Kidney (tissue), 14 donors: ENCODE results near the gene KNDC1. TPM values are rescaled to one million over a fixed set of nuclear protein-coding genes. Genes with fewer than 3 reads are reported as not detected.

ENCODE experiments used
- DNase-seq, 5 donors: peaks; one replicate each; pipeline ENCODE4 v3.0.0-alpha.2; 2013 to 2020
- FAIRE-seq: peaks from 2 replicates; lab custom pipeline; 2012; peaks lifted over from hg19 to GRCh38; lab: Jason Lieb, UNC
- H3K27ac ChIP-seq, 2 donors: one replicate each; pipeline ENCODE4 v1.7.0; 2013; ENCODE audit warnings: low read depth in 2 of 2, low read length in 2 of 2, inconsistent platforms in 1 of 2
- H3K27me3 ChIP-seq: one replicate; pipeline ENCODE4 v1.7.1; 2013; ENCODE audit warnings: low read length, inconsistent platforms; ENCODE audit not compliant: control insufficient read depth, insufficient read depth
- H3K36me3 ChIP-seq, 3 donors: one replicate each; pipeline versions ENCODE4 v1.7.0 to v1.7.1; 2013; ENCODE audit warnings: low read length in 3 of 3, control low read depth in 1 of 3, inconsistent platforms in 1 of 3; ENCODE audit not compliant: insufficient read depth in 3 of 3, control insufficient read depth in 2 of 3
- H3K4me1 ChIP-seq, 3 donors: one replicate each; pipeline versions ENCODE4 v1.7.0 to v1.7.1; 2013; ENCODE audit warnings: low read length in 3 of 3, inconsistent platforms in 1 of 3, low read depth in 1 of 3; ENCODE audit not compliant: control insufficient read depth in 2 of 3, insufficient read depth in 2 of 3
- H3K4me3 ChIP-seq, 3 donors: one replicate each; pipeline versions ENCODE4 v1.7.0 to v1.8.1; 2013; ENCODE audit warnings: low read length in 3 of 3, control low read depth in 1 of 3, inconsistent platforms in 1 of 3
- H3K9ac ChIP-seq, 3 donors: one replicate each; pipeline versions ENCODE4 v1.7.0 to v1.7.1; 2013; ENCODE audit warnings: low read length in 3 of 3, control low read depth in 1 of 3, inconsistent platforms in 1 of 3
- H3K9me3 ChIP-seq, 3 donors: one replicate each; pipeline versions ENCODE4 v1.7.0 to v1.7.1; 2013; ENCODE audit warnings: low read length in 3 of 3, control low read depth in 1 of 3, inconsistent platforms in 1 of 3; ENCODE audit not compliant: control insufficient read depth in 2 of 3, insufficient read depth in 1 of 3
- CTCF ChIP-seq: IDR thresholded peaks from 3 replicates; pipeline ENCODE4 v1.5.1; 2012; ENCODE audit warnings: mild to moderate bottlenecking, moderate library complexity, borderline replicate concordance; ENCODE audit not compliant: insufficient read depth; ENCODE audit errors: extremely low read depth
- intact Hi-C: fragments of 100-400 bp; cut with DNase I; formaldehyde crosslinking; loops from one replicate; pipeline ENCODE4 v1.11.1; 2022
- polyA plus RNA-seq: library from polyadenylated mRNA; stranded (reverse); fragments of 350-450 nt; fragmentation: Illumina TruSeq; extraction: RNeasy Lipid Tissue Mini Kit (QIAGEN cat#74804); gene quantifications from one replicate; pipeline ENCODE4 v1.2.3, GENCODE V29; 2014; ENCODE audit warnings: low read depth, low replicate concordance; ENCODE audit not compliant: insufficient read depth
- total RNA-seq: library from RNA; stranded (reverse); fragmentation: NEBNext Ultra II Directional; extraction: Animal tissue kit (Norgen Biotek cat#: 25700); gene quantifications from one replicate; pipeline ENCODE4 v1.2.1, GENCODE V29; 2021
- donor health status: control.
- donor health status: control.
- donor health status: control.
- donor health status: control.
- donor health status: control.
- donor health status: DM: yes; HTN: yes; CAD: no.
- donor health status: Normal renal cell carcinoma (clear cell type).

KNDC1 gene
- total and polyA plus RNA-seq, 2 donors from 2014 or later = 0.43 to 8.7 TPM

GRCh38 chr10:133216776-133217175, 56.8 kb downstream of the KNDC1 start:
- H3K9ac ChIP-seq = no peak overlapping the region
- no peaks in the 10 kb centered on the region for H3K27me3 ChIP-seq
- no peaks in the 10 kb centered on the region for H3K9me3 ChIP-seq
- H3K27ac ChIP-seq = no peak overlapping the region
- H3K4me1 ChIP-seq = no peaks in the 10 kb centered on the region
- no peak overlapping the region for H3K4me3 ChIP-seq
- intact Hi-C loops = no loop called here
- no peak for FAIRE-seq
- TF ChIP-seq CTCF = no peak
- H3K36me3 ChIP-seq = peaks cover 0 to 2% (median 0%) of the 10 kb centered on the region in 3 donors
- peak in 1 of 5 donors; percentile 61 for DNase-seq

GRCh38 chr10:133217800-133218589, 58.0 kb downstream of the KNDC1 start:
- no peak for TF ChIP-seq CTCF
- intact Hi-C loops = no loop called here
- Histone ChIP-seq H3K9ac (no peak overlapping the region), H3K27me3 (no peaks in the 10 kb centered on the region), H3K36me3 (no peaks in the 10 kb centered on the region), H3K4me1 (no peaks in the 10 kb centered on the region), H3K27ac (no peak overlapping the region), H3K4me3 (no peak overlapping the region), H3K9me3 (no peaks in the 10 kb centered on the region)
- no peak for DNase-seq
- no peak for FAIRE-seq

- H3K27ac ChIP-seq = no peak overlapping the region
- no peak for TF ChIP-seq CTCF
- H3K4me3 ChIP-seq = no peak overlapping the region
- no peak for DNase-seq
- no peak for FAIRE-seq
- no peak overlapping the region for H3K9ac ChIP-seq
- intact Hi-C loops = no loop called here
- H3K36me3 ChIP-seq = no peaks in the 10 kb centered on the region
- H3K9me3 ChIP-seq = no peaks in the 10 kb centered on the region
- H3K4me1 ChIP-seq = no peaks in the 10 kb centered on the region
- H3K27me3 ChIP-seq = no peaks in the 10 kb centered on the region
Measured at GRCh38 chr10:133218891-133219290, 58.9 kb downstream of the KNDC1 start.
